Measurements from ENCODE around the gene ZNF44. TPM values are rescaled to one million over a fixed set of nuclear protein-coding genes. Genes with fewer than 3 reads are reported as not detected.

Gene ZNF44
- total and polyA plus RNA-seq, 10 donors, result 6.7 to 21.3 (median 13.4) TPM

DNA sequence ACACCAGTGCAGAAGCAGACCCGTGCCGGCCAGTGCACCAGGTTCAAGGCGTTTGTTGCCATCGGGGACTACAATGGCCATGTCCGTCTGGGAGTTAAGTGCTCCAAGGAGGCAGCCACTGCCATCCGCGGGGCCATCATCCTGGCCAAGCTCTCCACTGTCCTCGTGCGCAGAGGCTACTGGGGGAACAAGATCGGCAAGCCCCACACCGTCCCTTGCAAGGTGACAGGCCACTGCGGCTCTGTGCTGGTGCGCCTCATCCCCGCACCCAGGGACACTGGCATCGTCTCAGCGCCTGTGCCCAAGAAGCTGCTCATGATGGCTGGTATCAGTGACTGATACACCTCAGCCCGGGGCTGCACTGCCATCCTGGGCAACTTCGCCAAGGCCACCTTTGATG lies 10.1 kb downstream of the ZNF44 start:
- no peak for DNase-seq
- H3K4me3 ChIP-seq, result no peak overlapping the region
- WGBS, 5 donors, result 96 to 100% (median 98%) methylated on average over 8 to 18 of the region's 18 CpGs
- intact Hi-C loops (cut with DNase I; ENCODE audit: low total_unique reads), result no loop called here
- H3K27me3 ChIP-seq (replicated peaks in 1 of 7), result no peaks in the 10 kb centered on the region
- TF ChIP-seq, protein P1, sequence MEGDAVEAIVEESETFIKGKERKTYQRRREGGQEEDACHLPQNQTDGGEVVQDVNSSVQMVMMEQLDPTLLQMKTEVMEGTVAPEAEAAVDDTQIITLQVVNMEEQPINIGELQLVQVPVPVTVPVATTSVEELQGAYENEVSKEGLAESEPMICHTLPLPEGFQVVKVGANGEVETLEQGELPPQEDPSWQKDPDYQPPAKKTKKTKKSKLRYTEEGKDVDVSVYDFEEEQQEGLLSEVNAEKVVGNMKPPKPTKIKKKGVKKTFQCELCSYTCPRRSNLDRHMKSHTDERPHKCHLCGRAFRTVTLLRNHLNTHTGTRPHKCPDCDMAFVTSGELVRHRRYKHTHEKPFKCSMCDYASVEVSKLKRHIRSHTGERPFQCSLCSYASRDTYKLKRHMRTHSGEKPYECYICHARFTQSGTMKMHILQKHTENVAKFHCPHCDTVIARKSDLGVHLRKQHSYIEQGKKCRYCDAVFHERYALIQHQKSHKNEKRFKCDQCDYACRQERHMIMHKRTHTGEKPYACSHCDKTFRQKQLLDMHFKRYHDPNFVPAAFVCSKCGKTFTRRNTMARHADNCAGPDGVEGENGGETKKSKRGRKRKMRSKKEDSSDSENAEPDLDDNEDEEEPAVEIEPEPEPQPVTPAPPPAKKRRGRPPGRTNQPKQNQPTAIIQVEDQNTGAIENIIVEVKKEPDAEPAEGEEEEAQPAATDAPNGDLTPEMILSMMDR (IDR thresholded peaks at IDR 0.05 in 8 of 11, conservative IDR thresholded peaks at IDR 0.05 in 3 of 11), result no peak
- TF ChIP-seq POLR2A (IDR thresholded peaks at IDR 0.05) (no peak), POLR2AphosphoS5 (IDR thresholded peaks at IDR 0.05) (no peak)
- H3K27ac ChIP-seq, result no peak overlapping the region
- peaks cover 0 to 73% (median 41%) of the 10 kb centered on the region in 8 donors for H3K9me3 ChIP-seq
- H3K36me3 ChIP-seq, result peaks cover 0 to 73% (median 5%) of the 10 kb centered on the region in 6 donors
- peaks cover 2 to 19% (median 10%) of the 10 kb centered on the region in 6 donors for H3K4me1 ChIP-seq

DNA sequence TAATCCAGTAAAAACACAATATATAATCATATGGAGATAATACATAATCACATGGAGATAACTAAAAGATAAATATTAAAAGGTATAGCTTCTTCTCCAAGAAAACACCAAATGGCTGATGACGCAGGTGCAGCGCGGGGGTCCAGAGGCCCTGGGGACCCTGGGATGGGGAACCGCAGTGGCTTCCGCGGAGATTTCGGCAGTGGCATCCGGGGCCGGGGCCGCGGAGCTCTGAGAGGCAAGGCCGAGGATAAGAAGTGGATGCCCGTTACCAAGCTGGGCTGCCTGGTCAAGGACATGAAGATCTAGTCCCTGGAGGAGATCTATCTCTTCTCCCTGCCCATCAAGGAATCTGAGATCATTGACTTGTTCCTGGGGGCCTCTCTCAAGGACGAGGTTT lies 10.5 kb downstream of the ZNF44 start:
- TF ChIP-seq, protein P1 (IDR thresholded peaks at IDR 0.05 in 8 of 11, conservative IDR thresholded peaks at IDR 0.05 in 3 of 11), result no peak
- no peak for TF ChIP-seq POLR2A (IDR thresholded peaks at IDR 0.05)
- no peak for TF ChIP-seq POLR2AphosphoS5 (IDR thresholded peaks at IDR 0.05)
- Histone ChIP-seq H3K27ac (no peak overlapping the region), H3K4me1 (peaks cover 2 to 17% (median 6%) of the 10 kb centered on the region in 6 donors), H3K9me3 (peaks cover 0 to 77% (median 44%) of the 10 kb centered on the region in 8 donors), H3K4me3 (no peak overlapping the region), H3K27me3 (replicated peaks in 1 of 7) (no peaks in the 10 kb centered on the region), H3K36me3 (peaks cover 0 to 73% (median 5%) of the 10 kb centered on the region in 6 donors)
- intact Hi-C loops (cut with DNase I; ENCODE audit: low total_unique reads), result no loop called here
- no peak for DNase-seq
- WGBS, 5 donors, result 96 to 98% (median 97%) methylated on average over 13 to 14 of the region's 14 CpGs

DNA sequence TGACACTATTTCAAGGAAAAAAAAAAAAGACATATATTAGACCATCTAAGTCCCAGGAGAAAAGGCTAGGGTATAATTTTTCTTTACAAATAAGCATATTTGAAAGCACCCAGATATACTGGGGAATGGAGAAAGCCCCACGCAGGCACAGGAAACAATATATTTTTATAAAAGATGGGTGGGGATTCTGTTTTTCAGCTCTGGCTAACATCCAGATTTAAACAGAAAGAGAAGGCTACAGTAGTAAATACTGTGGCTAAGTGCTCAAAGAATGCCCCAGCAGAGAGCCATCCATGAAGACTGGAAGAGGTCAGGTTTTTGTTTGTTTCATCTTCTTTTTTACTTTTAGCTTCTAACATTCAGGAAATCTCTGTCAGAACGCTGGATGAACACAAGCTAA lies 16.0 kb downstream of the ZNF44 start:
- no peak overlapping the region for H3K4me3 ChIP-seq
- WGBS, 5 donors, result 28 to 59% (median 53%) methylated on average over 2 of the region's 2 CpGs
- H3K4me1 ChIP-seq, result peaks cover 0 to 12% (median 3%) of the 10 kb centered on the region in 6 donors
- no peaks in the 10 kb centered on the region for H3K27me3 ChIP-seq (replicated peaks in 1 of 7)
- peaks cover under 1 to 100% (median 90%) of the 10 kb centered on the region in 8 donors for H3K9me3 ChIP-seq
- TF ChIP-seq POLR2AphosphoS5 (IDR thresholded peaks at IDR 0.05), result no peak
- TF ChIP-seq POLR2A (IDR thresholded peaks at IDR 0.05), result no peak
- TF ChIP-seq, protein P1 (IDR thresholded peaks at IDR 0.05 in 8 of 11, conservative IDR thresholded peaks at IDR 0.05 in 3 of 11), result no peak
- peaks cover under 1 to 81% (median 30%) of the 10 kb centered on the region in 6 donors for H3K36me3 ChIP-seq
- intact Hi-C loops (cut with DNase I; ENCODE audit: low total_unique reads), result no loop called here
- H3K27ac ChIP-seq, result peak overlapping the region in 1 of 8 donors; percentile 3
- no peak for DNase-seq

DNA sequence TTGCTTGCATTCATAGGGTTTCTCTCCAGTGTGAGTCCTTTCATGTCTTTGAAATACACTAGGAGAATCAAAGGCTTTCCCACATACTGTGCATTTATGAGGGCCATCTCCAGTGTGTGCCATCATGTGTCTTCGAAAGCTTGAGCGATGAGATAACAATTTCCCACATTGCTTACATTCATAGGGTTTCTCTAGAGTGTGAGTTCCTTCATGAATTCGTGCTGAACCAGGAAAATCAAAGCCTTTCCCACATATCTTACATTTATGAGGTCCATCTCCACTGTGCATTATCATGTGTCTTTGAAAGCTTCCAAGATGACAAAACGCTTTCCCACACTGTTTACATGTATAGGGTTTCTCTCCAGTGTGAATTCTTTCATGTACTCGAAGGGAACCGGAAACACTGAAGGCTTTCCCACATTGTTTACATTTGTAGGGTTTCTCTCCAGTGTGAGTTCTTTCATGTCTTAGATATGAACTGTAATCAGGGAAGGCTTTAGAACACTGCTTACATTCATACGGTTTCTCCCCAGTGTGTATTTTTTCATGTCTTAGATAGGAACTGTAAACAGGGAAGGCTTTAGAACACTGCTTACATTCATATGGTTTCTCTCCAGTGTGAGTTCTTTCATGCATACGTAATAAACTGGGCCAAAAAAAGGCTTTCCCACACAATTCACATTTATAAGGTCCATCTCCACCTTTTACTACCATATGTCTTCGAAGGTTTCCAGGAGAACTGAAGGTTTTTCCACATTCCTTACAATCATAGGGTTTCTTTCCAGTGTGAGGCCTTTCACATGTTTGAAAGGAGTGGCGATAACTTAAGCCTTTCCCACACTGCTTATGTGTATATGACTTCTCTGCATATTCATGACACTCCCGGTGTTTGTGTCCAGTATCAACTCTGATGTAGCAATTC lies 21.4 kb downstream of the ZNF44 start:
- peaks cover 0 to under 1% (median 0%) of the 10 kb centered on the region in 6 donors for H3K4me1 ChIP-seq
- DNase-seq, result no peak
- intact Hi-C loops (cut with DNase I; ENCODE audit: low total_unique reads), result no loop called here
- peaks cover 19 to 97% (median 62%) of the 10 kb centered on the region in 6 donors for H3K36me3 ChIP-seq
- peaks cover 25 to 100% (median 100%) of the 10 kb centered on the region in 8 donors for H3K9me3 ChIP-seq
- no peaks in the 10 kb centered on the region for H3K27me3 ChIP-seq (replicated peaks in 1 of 7)
- no peak overlapping the region for H3K27ac ChIP-seq
- H3K4me3 ChIP-seq, result peak overlapping the region in 1 of 8 donors; percentile 18
- 96 to 100% (median 99%) methylated on average over 11 of the region's 11 CpGs for WGBS, 5 donors
- TF ChIP-seq POLR2A (IDR thresholded peaks at IDR 0.05) (no peak), POLR2AphosphoS5 (IDR thresholded peaks at IDR 0.05) (no peak)
- TF ChIP-seq, protein P1 (IDR thresholded peaks at IDR 0.05 in 8 of 11, conservative IDR thresholded peaks at IDR 0.05 in 3 of 11), result no peak
